Mesendoderm (in vitro differentiated cells): ENCODE measurements around the gene KDM4B.

Experiments used
- DNase-seq: peaks from one replicate; pipeline ENCODE4 v3.0.0; 2013
- H2AK5ac ChIP-seq: 2 replicates; pipeline ENCODE4 v1.6.1; 2013; ENCODE audit warnings: low read length, inconsistent platforms
- H2BK120ac ChIP-seq: 2 replicates; pipeline ENCODE4 v1.6.1; 2013; ENCODE audit warnings: low read depth, mild to moderate bottlenecking, low read length, moderate library complexity, mixed read lengths
- H2BK15ac ChIP-seq: replicated peaks from 2 replicates; pipeline ENCODE4 v1.6.1; 2013; ENCODE audit warnings: low read depth, mild to moderate bottlenecking, moderate library complexity
- H2BK5ac ChIP-seq: 2 replicates; pipeline ENCODE4 v1.6.1; 2013; ENCODE audit warnings: low read length, inconsistent platforms
- H3K18ac ChIP-seq: 2 replicates; pipeline ENCODE4 v1.6.1; 2013; ENCODE audit warnings: mild to moderate bottlenecking, low read length, mixed read lengths
- H3K23ac ChIP-seq: one replicate; pipeline ENCODE4 v1.6.1; 2013; ENCODE audit warnings: low read length
- H3K27ac ChIP-seq: 2 replicates; pipeline ENCODE4 v1.5.1; 2013; ENCODE audit warnings: low read depth, mild to moderate bottlenecking, inconsistent platforms, low read length, moderate library complexity
- H3K27me3 ChIP-seq: 2 replicates; pipeline ENCODE4 v1.6.1; 2013; ENCODE audit warnings: low read length, control low read depth, mild to moderate bottlenecking, inconsistent platforms; ENCODE audit not compliant: insufficient read depth, poor library complexity
- H3K36me3 ChIP-seq: 2 replicates; pipeline ENCODE4 v1.6.1; 2013; ENCODE audit warnings: low read length, inconsistent platforms; ENCODE audit not compliant: control insufficient read depth, insufficient read depth
- H3K4ac ChIP-seq: one replicate; pipeline ENCODE4 v1.6.1; 2013; ENCODE audit warnings: low read depth, mild to moderate bottlenecking, low read length, moderate library complexity
- H3K4me1 ChIP-seq: 2 replicates; pipeline ENCODE4 v1.6.1; 2013; ENCODE audit warnings: low read depth, low read length, inconsistent platforms; ENCODE audit not compliant: control insufficient read depth
- H3K4me2 ChIP-seq: 2 replicates; pipeline ENCODE4 v1.6.1; 2013; ENCODE audit warnings: low read length
- H3K4me3 ChIP-seq: 2 replicates; pipeline ENCODE4 v1.5.1; 2013; ENCODE audit warnings: mild to moderate bottlenecking, low read length
- H3K56ac ChIP-seq: one replicate; pipeline ENCODE4 v1.6.1; 2013; ENCODE audit warnings: low read length
- H3K79me1 ChIP-seq: 2 replicates; pipeline ENCODE4 v1.6.1; 2013; ENCODE audit warnings: low read length, inconsistent platforms
- H3K79me2 ChIP-seq: 2 replicates; pipeline ENCODE4 v1.6.1; 2013; ENCODE audit warnings: mild to moderate bottlenecking, low read length; ENCODE audit not compliant: control insufficient read depth, insufficient read depth
- H3K9ac ChIP-seq: 2 replicates; pipeline ENCODE4 v1.6.1; 2013; ENCODE audit warnings: low read length, inconsistent platforms
- H4K5ac ChIP-seq: one replicate; pipeline ENCODE4 v1.6.1; 2013; ENCODE audit warnings: low read length
- H4K8ac ChIP-seq: one replicate; pipeline ENCODE4 v1.6.1; 2013; ENCODE audit warnings: low read depth, mild to moderate bottlenecking, control low read depth, low read length, moderate library complexity
- WGBS: extraction: QIAGEN DNeasy Blood & Tissue Kit; methylation state at CpG from one replicate; pipeline ENCODE4 v1.1.7; 2013; ENCODE audit warnings: low lambda C conversion rate, missing lambda C conversion rate; ENCODE audit not compliant: insufficient coverage; ENCODE audit errors: extremely low coverage; 5-methylcytosine and 5-hydroxymethylcytosine counted together

Gene KDM4B

GRCh38 chr19:5066768-5067167, 97.9 kb downstream of the KDM4B start:
- H4K5ac ChIP-seq: no peak overlapping the region
- H3K18ac ChIP-seq: no peak overlapping the region
- H3K79me1 ChIP-seq: no peaks in the 10 kb centered on the region
- no peak overlapping the region for H3K4me3 ChIP-seq
- no peak overlapping the region for H2BK120ac ChIP-seq
- no peak overlapping the region for H3K56ac ChIP-seq
- no peak overlapping the region for H3K23ac ChIP-seq
- no peak overlapping the region for H2BK5ac ChIP-seq
- no peaks in the 10 kb centered on the region for H3K36me3 ChIP-seq
- no peak overlapping the region for H4K8ac ChIP-seq
- no CpG with 5 or more reads among the region's 14 CpGs for WGBS
- H2BK15ac ChIP-seq: no peak overlapping the region
- H3K9ac ChIP-seq: no peak overlapping the region
- no peaks in the 10 kb centered on the region for H3K4me1 ChIP-seq
- no peak overlapping the region for H3K4me2 ChIP-seq
- H3K27ac ChIP-seq: no peak overlapping the region
- no peaks in the 10 kb centered on the region for H3K79me2 ChIP-seq
- no peak for DNase-seq
- H2AK5ac ChIP-seq: no peak overlapping the region
- no peaks in the 10 kb centered on the region for H3K27me3 ChIP-seq
- no peak overlapping the region for H3K4ac ChIP-seq

DNA sequence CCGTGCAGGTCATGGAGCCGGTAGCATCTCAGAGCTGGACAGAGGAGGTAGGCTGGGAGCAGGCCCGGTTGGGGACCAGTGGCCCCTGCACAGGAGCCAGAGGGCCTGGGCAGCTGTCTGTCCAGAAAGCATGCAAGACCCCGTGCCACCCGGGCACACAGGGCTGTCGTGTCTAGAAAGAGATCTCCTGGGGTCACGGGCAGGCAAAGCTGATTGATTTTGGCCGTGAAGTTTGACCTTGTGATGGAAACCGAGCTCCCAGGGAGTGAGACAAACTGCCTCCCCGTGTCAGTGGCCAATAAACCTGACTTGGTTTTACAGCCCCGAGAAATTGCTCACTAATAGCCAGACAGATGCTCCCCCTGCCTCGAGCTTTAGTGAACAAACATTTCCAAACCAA, 98.8 kb downstream of the KDM4B start:
- H3K36me3 ChIP-seq: no peaks in the 10 kb centered on the region
- no peak overlapping the region for H3K56ac ChIP-seq
- no peaks in the 10 kb centered on the region for H3K79me2 ChIP-seq
- WGBS: no CpG with 5 or more reads among the region's 12 CpGs
- H3K23ac ChIP-seq: no peak overlapping the region
- no peak overlapping the region for H2BK5ac ChIP-seq
- no peak overlapping the region for H2BK120ac ChIP-seq
- H3K18ac ChIP-seq: no peak overlapping the region
- no peak overlapping the region for H4K5ac ChIP-seq
- no peak overlapping the region for H3K4ac ChIP-seq
- no peak overlapping the region for H2AK5ac ChIP-seq
- no peaks in the 10 kb centered on the region for H3K27me3 ChIP-seq
- no peak overlapping the region for H4K8ac ChIP-seq
- H3K4me1 ChIP-seq: no peaks in the 10 kb centered on the region
- no peak overlapping the region for H2BK15ac ChIP-seq
- H3K9ac ChIP-seq: no peak overlapping the region
- no peak for DNase-seq
- no peak overlapping the region for H3K4me2 ChIP-seq
- H3K79me1 ChIP-seq: no peaks in the 10 kb centered on the region
- no peak overlapping the region for H3K4me3 ChIP-seq
- H3K27ac ChIP-seq: no peak overlapping the region

DNA sequence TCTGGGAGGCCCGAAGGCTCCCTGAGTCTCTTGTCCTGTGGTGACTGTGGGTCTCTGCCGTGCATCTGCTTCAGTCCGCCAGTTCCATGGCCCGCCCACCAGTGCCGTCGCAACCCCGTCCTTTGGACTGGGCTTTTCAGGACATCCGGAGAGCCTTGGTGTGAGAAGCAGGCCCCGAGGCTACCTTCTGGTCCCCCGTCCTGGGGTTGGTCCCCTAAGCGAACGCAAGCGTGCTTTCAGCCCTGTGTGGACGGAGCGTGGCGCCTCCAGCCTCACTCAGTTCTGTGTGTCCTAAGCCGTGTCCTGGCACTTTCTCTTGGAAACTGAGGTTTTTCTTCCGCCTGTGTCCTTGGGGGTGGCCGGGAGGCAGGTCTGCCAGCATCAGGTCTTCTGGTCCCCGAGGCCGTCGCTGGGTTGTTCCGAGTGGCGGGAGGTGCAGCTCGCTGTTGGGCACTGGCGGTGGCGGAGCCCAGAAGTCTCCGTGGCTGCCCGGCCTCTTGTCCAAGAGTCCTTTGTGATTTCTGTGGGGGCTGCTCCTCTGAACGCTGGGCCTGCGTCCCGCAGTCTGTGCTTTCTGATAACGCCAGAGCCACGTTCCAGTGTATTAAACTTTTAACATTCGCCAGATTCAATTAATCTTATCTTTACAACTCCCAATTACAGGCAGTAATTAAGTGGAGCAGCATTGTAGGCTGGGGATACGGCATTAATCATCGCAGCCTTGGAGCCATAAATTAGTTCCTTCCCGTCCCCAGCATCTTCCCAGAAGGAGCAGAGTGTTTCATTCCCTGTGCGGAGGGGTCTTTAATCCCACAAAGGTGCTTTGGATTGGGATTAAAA, 99.5 kb downstream of the KDM4B start:
- Histone ChIP-seq H4K8ac (no peak overlapping the region), H3K36me3 (no peaks in the 10 kb centered on the region), H3K18ac (no peak overlapping the region), H3K27ac (no peak overlapping the region), H3K9ac (no peak overlapping the region), H3K4me1 (no peaks in the 10 kb centered on the region), H4K5ac (no peak overlapping the region), H2BK5ac (no peak overlapping the region), H2BK15ac (no peak overlapping the region), H2BK120ac (no peak overlapping the region), H3K23ac (no peak overlapping the region), H3K4ac (no peak overlapping the region), H2AK5ac (no peak overlapping the region), H3K56ac (no peak overlapping the region), H3K4me2 (no peak overlapping the region), H3K27me3 (no peaks in the 10 kb centered on the region), H3K4me3 (no peak overlapping the region), H3K79me2 (no peaks in the 10 kb centered on the region), H3K79me1 (no peaks in the 10 kb centered on the region)
- WGBS: no CpG with 5 or more reads among the region's 39 CpGs
- no peak for DNase-seq

GRCh38 chr19:5070331-5070730, 101.4 kb downstream of the KDM4B start:
- no peak overlapping the region for H3K56ac ChIP-seq
- H3K23ac ChIP-seq: no peak overlapping the region
- H3K18ac ChIP-seq: no peak overlapping the region
- DNase-seq: no peak
- H3K4me3 ChIP-seq: no peak overlapping the region
- no peak overlapping the region for H2BK120ac ChIP-seq
- H3K4me1 ChIP-seq: no peaks in the 10 kb centered on the region
- H3K79me2 ChIP-seq: no peaks in the 10 kb centered on the region
- H3K27ac ChIP-seq: no peak overlapping the region
- H3K4me2 ChIP-seq: no peak overlapping the region
- H2BK15ac ChIP-seq: no peak overlapping the region
- H3K9ac ChIP-seq: no peak overlapping the region
- WGBS: no CpG with 5 or more reads among the region's 17 CpGs
- no peak overlapping the region for H4K5ac ChIP-seq
- H4K8ac ChIP-seq: no peak overlapping the region
- no peaks in the 10 kb centered on the region for H3K36me3 ChIP-seq
- no peak overlapping the region for H2AK5ac ChIP-seq
- H3K27me3 ChIP-seq: no peaks in the 10 kb centered on the region
- H2BK5ac ChIP-seq: no peak overlapping the region
- H3K4ac ChIP-seq: no peak overlapping the region
- no peaks in the 10 kb centered on the region for H3K79me1 ChIP-seq

- DNase-seq: no peak
- H3K79me2 ChIP-seq: no peaks in the 10 kb centered on the region
- no peak overlapping the region for H3K4me3 ChIP-seq
- no peak overlapping the region for H2AK5ac ChIP-seq
- H3K18ac ChIP-seq: no peak overlapping the region
- H3K27me3 ChIP-seq: no peaks in the 10 kb centered on the region
- H3K36me3 ChIP-seq: no peaks in the 10 kb centered on the region
- H2BK5ac ChIP-seq: no peak overlapping the region
- no peak overlapping the region for H3K9ac ChIP-seq
- no peak overlapping the region for H3K4ac ChIP-seq
- H3K27ac ChIP-seq: no peak overlapping the region
- H3K4me1 ChIP-seq: no peaks in the 10 kb centered on the region
- no peak overlapping the region for H3K4me2 ChIP-seq
- H3K79me1 ChIP-seq: no peaks in the 10 kb centered on the region
- H4K5ac ChIP-seq: no peak overlapping the region
- no peak overlapping the region for H3K23ac ChIP-seq
- H2BK15ac ChIP-seq: no peak overlapping the region
- WGBS: no CpG with 5 or more reads among the region's 19 CpGs
- H3K56ac ChIP-seq: no peak overlapping the region
- H4K8ac ChIP-seq: no peak overlapping the region
- H2BK120ac ChIP-seq: no peak overlapping the region
Measured at GRCh38 chr19:5070930-5071329, 102.0 kb downstream of the KDM4B start.

DNA sequence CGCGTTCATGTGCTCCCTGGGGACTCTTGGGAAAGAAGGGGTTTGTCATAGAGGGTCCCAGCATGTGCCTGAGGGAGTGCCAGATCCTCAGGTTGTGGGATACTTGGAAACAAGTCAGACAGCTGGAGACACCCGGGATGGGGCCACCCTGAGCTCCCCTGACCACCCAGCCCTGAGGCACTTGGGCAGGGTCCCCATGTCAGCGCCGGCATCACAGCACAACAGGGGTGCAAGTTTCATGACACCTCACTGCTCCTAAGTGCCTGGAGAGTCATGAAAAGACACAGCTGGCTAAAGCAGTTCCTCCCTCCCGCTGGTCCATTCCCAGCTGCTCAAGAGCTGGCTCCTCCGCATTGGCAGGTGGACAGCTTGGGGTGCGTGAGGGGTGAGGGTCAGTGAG, 102.7 kb downstream of the KDM4B start:
- no peak overlapping the region for H3K23ac ChIP-seq
- H3K4ac ChIP-seq: no peak overlapping the region
- no peaks in the 10 kb centered on the region for H3K79me2 ChIP-seq
- no peak for DNase-seq
- no peaks in the 10 kb centered on the region for H3K79me1 ChIP-seq
- no peak overlapping the region for H3K18ac ChIP-seq
- H4K8ac ChIP-seq: no peak overlapping the region
- H3K27me3 ChIP-seq: no peaks in the 10 kb centered on the region
- no peak overlapping the region for H2AK5ac ChIP-seq
- no peak overlapping the region for H3K27ac ChIP-seq
- no peaks in the 10 kb centered on the region for H3K4me1 ChIP-seq
- H3K56ac ChIP-seq: no peak overlapping the region
- no peak overlapping the region for H3K9ac ChIP-seq
- no peak overlapping the region for H2BK120ac ChIP-seq
- H3K36me3 ChIP-seq: no peaks in the 10 kb centered on the region
- no peak overlapping the region for H4K5ac ChIP-seq
- no CpG with 5 or more reads among the region's 8 CpGs for WGBS
- H2BK5ac ChIP-seq: no peak overlapping the region
- no peak overlapping the region for H3K4me2 ChIP-seq
- H2BK15ac ChIP-seq: no peak overlapping the region
- H3K4me3 ChIP-seq: no peak overlapping the region
